ENCODE results near the gene TMEM11. TPM values are rescaled to one million over a fixed set of nuclear protein-coding genes. Genes with fewer than 3 reads are reported as not detected.
"Not testable (repeated sequence)": the region's sequence is repeated elsewhere in the genome, so short reads cannot be mapped to it uniquely, and the experiment has no call there.

Gene TMEM11
- polyA plus RNA-seq, 1 donor from 2014 or later = 44.2 TPM

DNA sequence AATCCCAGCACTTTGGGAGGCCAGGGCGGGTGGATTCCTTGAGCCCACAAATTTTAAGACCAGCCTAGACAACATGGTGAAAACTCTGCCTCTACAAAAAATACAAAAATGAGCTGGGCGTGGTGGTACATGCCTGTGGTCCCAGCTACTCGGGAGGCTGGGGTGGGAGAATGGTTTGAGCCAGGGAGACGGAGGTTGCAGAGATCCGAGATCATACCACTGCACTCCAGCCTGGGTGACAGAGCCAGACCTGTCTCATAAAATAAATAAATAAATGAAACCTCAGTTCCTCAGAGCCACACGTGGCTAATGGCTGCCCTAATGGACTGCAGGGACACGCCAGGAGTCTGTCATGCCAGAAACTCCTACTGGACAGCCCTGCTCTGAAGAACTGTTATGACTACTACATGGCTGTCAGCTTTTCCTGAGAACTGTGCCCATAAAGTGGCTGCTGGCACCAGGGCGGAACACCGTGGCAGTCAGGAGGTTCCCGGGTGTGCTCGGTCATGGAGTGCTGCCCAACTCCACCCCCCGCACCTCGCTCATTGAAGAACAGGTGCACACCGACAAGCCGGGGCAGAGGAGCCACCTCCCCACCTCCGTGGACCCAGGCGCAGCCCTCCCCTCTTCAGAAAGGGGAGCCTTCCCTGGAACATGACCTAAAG is 4.3 kb downstream of the TMEM11 start:
- Mint-ChIP-seq H3K27ac (peak overlapping the region in 1 of 3 donors; percentile 40), H3K4me1 (peaks cover 27 to 34% (median 28%) of the 10 kb centered on the region in 3 donors), H3K36me3 (peaks cover 3% of the 10 kb centered on the region), H3K9me3 (no peaks in the 10 kb centered on the region), H3K27me3 (no peaks in the 10 kb centered on the region), H3K4me3 (peak overlapping the region in 1 of 4 donors; percentile 63)

DNA sequence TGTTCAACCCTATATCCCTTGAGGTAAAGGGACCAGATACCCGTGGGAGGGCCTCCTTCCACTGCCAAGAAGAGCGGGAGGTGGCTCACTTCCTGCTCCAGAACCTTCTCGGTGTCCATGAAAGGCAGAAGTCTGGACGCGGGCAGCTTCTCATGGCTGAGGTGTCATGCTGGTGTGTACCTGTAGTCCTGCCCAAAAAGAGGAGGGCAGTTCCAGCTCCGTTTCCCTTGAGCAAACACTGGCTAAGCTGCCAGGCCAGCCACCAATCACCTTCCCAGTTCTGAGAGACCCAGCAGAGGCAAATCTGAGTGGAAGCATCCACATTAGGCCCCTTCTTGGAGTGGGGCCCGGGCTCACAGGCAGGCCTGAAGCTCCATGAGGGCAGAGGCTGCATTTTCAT is 5.6 kb downstream of the TMEM11 start:
- Mint-ChIP-seq H3K4me3 (peak overlapping the region in 1 of 4 donors; percentile 62), H3K27ac (no peak overlapping the region), H3K27me3 (no peaks in the 10 kb centered on the region), H3K4me1 (peaks cover 26 to 38% (median 31%) of the 10 kb centered on the region in 3 donors), H3K36me3 (peaks cover 3% of the 10 kb centered on the region), H3K9me3 (no peaks in the 10 kb centered on the region)

DNA sequence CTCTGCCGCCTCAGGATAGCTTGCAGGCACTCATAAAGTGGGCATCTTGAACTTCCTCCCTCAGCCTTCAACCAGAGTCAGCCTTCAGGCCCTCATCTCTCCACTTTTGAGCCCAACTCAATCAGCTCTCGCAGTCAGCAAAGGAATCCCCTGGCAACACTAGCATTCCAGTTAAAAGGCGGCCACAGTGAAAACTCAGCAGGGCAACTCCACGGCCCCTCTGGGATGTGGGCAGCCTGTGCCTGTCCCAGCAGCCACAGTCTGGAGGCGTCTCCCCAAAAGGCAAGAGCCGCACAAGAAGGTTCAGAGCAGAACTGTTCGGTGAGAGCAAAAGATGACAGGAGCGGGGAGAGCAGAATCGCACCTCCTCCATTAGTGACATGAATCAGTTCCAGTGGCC is 9.0 kb downstream of the TMEM11 start:
- Mint-ChIP-seq H3K9me3 (no peaks in the 10 kb centered on the region), H3K4me1 (peaks cover 16 to 28% (median 24%) of the 10 kb centered on the region in 3 donors), H3K4me3 (no peak overlapping the region), H3K27me3 (no peaks in the 10 kb centered on the region), H3K36me3 (peaks cover 5% of the 10 kb centered on the region), H3K27ac (no peak overlapping the region)

DNA sequence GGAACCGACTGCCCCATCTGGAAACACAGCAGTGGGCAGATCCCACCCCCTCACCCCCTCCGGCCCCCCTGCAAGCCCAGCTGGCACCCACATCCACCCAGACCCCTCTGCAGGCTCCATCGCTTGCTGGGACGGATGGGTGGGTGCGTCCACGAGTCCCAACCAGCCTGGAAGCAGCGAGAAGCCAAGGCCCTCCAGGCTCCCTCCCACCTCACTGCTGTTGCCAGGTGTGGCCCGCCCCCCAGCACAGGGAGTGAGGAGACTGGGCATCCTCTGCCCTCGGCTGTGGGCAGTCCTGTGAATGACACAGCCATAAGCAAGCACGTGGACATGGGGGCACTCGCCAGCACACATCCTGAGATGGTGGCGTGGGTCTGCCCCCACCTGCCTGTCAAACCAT is 11.4 kb downstream of the TMEM11 start:
- no peak overlapping the region for H3K4me3 Mint-ChIP-seq
- H3K4me1 Mint-ChIP-seq = peaks cover 19 to 30% (median 24%) of the 10 kb centered on the region in 3 donors
- no peak overlapping the region for H3K27ac Mint-ChIP-seq
- no peaks in the 10 kb centered on the region for H3K27me3 Mint-ChIP-seq
- peaks cover 5% of the 10 kb centered on the region for H3K36me3 Mint-ChIP-seq
- H3K9me3 Mint-ChIP-seq = no peaks in the 10 kb centered on the region

DNA sequence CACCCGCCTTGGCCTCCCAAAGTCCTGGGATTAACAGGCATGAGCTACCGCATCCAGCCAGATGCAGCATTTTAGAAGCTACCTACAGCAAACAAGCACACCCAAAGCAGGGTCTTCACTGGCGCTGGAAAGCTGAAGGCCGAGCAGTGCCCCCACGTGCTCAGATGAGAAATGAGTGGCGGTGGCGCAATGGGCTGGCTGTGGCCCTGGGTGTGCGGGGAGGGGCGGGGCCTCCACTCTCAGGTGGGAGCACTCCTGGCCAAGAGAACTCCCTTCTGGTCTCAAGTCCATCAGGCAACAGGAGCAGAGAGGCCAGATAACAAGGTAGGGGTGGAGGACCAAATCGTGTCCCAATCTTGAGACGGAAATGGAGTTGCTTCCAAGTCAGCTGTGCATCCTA is 12.1 kb downstream of the TMEM11 start:
- H3K4me1 Mint-ChIP-seq = peaks cover 19 to 30% (median 24%) of the 10 kb centered on the region in 3 donors
- H3K4me3 Mint-ChIP-seq = no peak overlapping the region
- H3K9me3 Mint-ChIP-seq = no peaks in the 10 kb centered on the region
- H3K36me3 Mint-ChIP-seq = peaks cover 4% of the 10 kb centered on the region
- peak overlapping the region in 1 of 3 donors; percentile 83 for H3K27ac Mint-ChIP-seq
- no peaks in the 10 kb centered on the region for H3K27me3 Mint-ChIP-seq

DNA sequence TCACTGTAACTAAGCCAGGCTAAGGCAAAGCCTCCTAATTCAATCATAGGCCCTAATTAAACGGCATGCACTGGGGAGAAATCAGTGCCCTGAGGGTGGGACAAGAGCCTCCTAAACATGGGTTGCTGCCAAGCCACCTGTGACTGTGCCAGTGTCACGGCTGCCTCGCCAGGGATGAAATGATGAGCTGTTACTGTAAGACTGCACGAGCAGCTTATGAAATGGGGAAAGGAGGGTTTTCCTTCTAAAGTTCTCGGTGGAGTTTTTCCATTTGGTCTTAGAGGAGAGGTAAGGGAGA is 12.7 kb downstream of the TMEM11 start:
- H3K36me3 Mint-ChIP-seq = peaks cover 5% of the 10 kb centered on the region
- H3K4me3 Mint-ChIP-seq = peak overlapping the region in 1 of 4 donors; percentile 75
- peaks cover 19 to 30% (median 24%) of the 10 kb centered on the region in 3 donors for H3K4me1 Mint-ChIP-seq
- H3K27ac Mint-ChIP-seq = peak overlapping the region in 1 of 3 donors; percentile 83
- H3K9me3 Mint-ChIP-seq = no peaks in the 10 kb centered on the region
- no peaks in the 10 kb centered on the region for H3K27me3 Mint-ChIP-seq

DNA sequence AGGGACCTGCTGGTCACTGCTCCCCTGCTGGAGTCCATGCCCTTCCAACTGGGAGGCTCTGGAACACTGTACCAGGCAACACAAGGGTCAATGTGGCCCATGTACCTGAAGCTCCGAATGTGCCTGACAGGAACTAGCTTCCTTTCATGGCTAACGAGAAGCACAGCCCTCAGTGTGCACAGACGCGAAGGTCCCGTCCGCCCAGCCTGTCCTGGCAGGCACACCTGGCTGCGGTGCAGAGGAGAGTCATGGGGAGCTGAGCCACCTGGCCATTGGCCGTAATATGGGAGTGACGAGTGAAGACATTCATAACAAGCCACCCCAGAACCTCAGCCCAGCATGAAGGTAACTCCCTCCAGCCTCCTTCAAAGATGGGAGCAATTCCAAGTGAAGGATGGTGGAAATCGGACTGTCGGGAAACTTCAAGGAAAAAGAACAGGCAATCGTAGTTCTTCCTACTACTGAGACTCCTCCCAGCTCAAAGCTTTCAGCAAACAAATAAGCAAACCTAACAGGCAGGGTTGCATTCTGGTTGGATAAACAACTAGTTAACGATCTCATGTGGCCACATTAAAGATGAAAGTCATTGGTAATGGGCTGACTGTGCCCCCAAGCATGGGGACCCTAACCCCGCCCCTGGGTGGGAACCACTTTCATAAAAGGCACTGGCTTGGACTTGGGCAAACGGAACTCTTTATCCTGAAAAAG is 13.2 kb downstream of the TMEM11 start:
- H3K36me3 Mint-ChIP-seq = peaks cover 5% of the 10 kb centered on the region
- peak overlapping the region in 1 of 4 donors; percentile 75 for H3K4me3 Mint-ChIP-seq
- peaks cover 17 to 29% (median 21%) of the 10 kb centered on the region in 3 donors for H3K4me1 Mint-ChIP-seq
- H3K27ac Mint-ChIP-seq = peak overlapping the region in 1 of 3 donors; percentile 69
- H3K9me3 Mint-ChIP-seq = no peaks in the 10 kb centered on the region
- H3K27me3 Mint-ChIP-seq = no peaks in the 10 kb centered on the region

DNA sequence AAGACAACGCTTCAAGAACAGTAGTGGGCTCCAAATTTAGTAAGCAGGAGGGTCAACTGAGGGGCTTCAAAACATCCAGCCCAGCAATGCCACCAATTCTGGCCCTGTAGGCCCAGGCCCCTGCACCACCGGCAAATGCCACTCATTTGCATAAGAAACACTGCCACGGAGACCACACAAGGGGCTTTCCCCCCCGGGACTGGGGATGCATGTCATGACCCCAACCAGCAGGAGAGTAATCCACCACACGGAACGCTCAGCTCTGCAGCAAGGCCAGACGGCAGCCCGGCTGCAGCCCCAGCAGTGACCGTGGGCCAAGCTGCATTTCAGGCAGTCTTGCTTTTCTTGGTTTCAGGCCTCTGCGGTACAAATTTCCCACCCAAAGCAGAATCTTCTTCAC is 14.1 kb downstream of the TMEM11 start:
- peak overlapping the region in 2 of 3 donors; percentile 59 to 69 for H3K27ac Mint-ChIP-seq
- no peaks in the 10 kb centered on the region for H3K9me3 Mint-ChIP-seq
- H3K4me1 Mint-ChIP-seq = peaks cover 17 to 24% (median 18%) of the 10 kb centered on the region in 3 donors
- H3K27me3 Mint-ChIP-seq = no peaks in the 10 kb centered on the region
- peak overlapping the region in 1 of 4 donors; percentile 37 for H3K4me3 Mint-ChIP-seq
- H3K36me3 Mint-ChIP-seq = peaks cover 3% of the 10 kb centered on the region

DNA sequence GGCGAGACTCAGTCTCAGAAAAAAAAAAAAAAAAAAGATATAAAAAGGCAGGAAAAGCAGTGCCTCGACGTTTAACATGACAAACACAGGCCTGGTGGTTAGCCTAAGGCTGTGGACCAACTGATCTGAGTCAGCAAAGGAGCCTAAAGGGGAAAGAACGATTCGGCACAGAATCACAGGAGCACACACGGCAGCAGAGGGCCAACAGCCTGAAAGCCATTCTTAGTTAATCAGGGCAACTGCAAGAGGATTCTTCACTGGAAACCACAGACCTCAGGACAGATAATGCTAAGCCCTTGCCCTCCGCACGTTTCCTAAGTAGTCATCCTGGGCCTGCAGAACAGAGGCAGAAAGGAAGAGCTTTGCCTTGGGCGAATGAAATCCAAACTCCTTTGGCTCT is 14.7 kb downstream of the TMEM11 start:
- no peaks in the 10 kb centered on the region for H3K9me3 Mint-ChIP-seq
- H3K4me3 Mint-ChIP-seq = peak overlapping the region in 1 of 4 donors; percentile 78
- H3K27me3 Mint-ChIP-seq = no peaks in the 10 kb centered on the region
- peak overlapping the region in 1 of 3 donors; percentile 59 for H3K27ac Mint-ChIP-seq
- peaks cover 5% of the 10 kb centered on the region for H3K36me3 Mint-ChIP-seq
- H3K4me1 Mint-ChIP-seq = peaks cover 12 to 19% (median 13%) of the 10 kb centered on the region in 3 donors

DNA sequence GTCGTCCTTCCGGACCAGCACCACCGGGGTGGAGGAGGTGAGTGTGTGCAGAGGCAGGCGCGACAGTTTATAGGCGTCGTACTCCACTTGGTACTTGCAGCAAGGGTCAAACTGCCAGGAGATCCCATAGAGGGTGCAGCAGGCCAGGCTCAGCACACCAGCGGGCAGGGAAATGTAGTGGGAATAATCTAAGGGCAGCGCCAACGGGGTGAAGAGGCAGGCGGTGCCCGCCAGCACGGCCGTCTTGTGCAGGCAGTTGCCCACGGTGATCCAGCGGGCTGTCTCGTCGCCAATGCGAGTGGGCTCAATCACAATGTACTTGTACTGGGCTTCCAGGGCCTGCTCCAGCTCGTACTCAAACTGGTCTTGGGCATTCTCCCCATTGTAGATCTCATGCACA is 15.6 kb downstream of the TMEM11 start:
- H3K4me3 Mint-ChIP-seq = peak overlapping the region in 1 of 4 donors; percentile 55
- H3K9me3 Mint-ChIP-seq = no peaks in the 10 kb centered on the region
- peak overlapping the region in 1 of 3 donors; percentile 16 for H3K27ac Mint-ChIP-seq
- H3K4me1 Mint-ChIP-seq = peaks cover 12 to 18% (median 16%) of the 10 kb centered on the region in 3 donors
- H3K27me3 Mint-ChIP-seq = no peaks in the 10 kb centered on the region
- H3K36me3 Mint-ChIP-seq = peaks cover 5% of the 10 kb centered on the region

DNA sequence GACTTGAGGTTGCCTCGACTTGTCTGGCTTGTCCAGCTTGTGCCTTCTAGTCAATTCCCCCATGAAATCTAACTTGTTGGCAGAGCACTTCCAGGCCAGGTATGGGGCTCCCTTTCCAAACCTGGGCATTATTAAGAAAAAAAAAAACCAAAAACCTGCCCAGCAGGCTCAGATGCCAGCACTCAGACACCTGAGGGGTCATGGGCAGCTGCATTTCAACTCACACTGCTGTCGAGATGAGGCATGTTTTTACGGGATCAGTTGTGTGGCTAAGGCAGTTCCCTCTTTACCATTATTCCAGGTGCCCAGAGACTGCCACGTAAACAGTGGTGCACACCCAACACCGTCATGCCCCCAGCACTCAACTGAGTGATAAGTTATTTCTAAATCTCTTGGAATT is 17.8 kb downstream of the TMEM11 start:
- Mint-ChIP-seq H3K4me3 (no peak overlapping the region), H3K4me1 (peaks cover 10 to 16% (median 15%) of the 10 kb centered on the region in 3 donors), H3K27me3 (no peaks in the 10 kb centered on the region), H3K9me3 (no peaks in the 10 kb centered on the region), H3K36me3 (peaks cover 8% of the 10 kb centered on the region), H3K27ac (no peak overlapping the region)

DNA sequence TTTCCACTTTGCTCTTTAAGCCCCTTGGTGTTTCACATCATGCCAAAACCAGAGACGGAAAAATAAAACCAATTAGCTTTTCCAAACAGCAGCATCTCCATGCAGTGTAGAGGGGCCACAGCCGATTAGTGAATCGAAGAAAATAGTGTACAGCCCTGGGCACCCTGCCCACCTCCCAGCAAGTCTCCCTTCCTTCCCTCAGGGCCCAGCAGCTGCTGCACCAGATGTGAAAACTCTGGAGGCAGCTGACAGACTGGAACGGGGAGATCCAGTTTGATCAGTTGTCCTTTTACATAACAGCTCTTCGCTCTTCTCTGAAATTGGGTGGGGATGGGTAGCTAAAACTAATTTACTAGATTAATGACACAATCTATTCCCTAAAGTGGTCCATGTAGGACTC is 19.3 kb downstream of the TMEM11 start:
- Mint-ChIP-seq H3K27ac (no peak overlapping the region), H3K4me1 (peaks cover 0 to 5% (median 2%) of the 10 kb centered on the region in 3 donors), H3K27me3 (no peaks in the 10 kb centered on the region), H3K36me3 (peaks cover 8% of the 10 kb centered on the region), H3K9me3 (no peaks in the 10 kb centered on the region), H3K4me3 (no peak overlapping the region)

DNA sequence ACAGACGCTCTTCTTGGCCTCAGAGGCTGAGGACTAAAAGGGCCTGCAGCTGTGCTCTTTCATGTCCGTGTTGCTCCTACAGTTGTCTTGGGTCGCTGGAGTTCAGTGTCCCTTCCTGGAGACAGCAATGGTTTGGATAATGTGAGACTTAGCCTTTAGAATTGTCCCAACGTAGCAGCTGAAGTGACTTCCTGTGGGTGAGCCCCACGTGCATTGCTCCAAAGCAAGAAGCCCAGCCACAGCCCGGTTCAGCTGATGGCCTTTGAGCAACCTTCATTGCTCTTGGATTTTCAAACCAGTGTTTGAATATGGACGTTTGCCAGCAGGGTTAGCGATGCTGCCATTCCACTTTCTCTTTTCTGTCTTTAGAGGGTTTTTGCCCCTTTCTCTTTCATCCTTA is 19.7 kb downstream of the TMEM11 start:
- no peak overlapping the region for H3K4me3 Mint-ChIP-seq
- no peak overlapping the region for H3K27ac Mint-ChIP-seq
- H3K9me3 Mint-ChIP-seq = no peaks in the 10 kb centered on the region
- H3K36me3 Mint-ChIP-seq = peaks cover 8% of the 10 kb centered on the region
- H3K27me3 Mint-ChIP-seq = no peaks in the 10 kb centered on the region
- peaks cover 0 to 4% (median 0%) of the 10 kb centered on the region in 3 donors for H3K4me1 Mint-ChIP-seq

DNA sequence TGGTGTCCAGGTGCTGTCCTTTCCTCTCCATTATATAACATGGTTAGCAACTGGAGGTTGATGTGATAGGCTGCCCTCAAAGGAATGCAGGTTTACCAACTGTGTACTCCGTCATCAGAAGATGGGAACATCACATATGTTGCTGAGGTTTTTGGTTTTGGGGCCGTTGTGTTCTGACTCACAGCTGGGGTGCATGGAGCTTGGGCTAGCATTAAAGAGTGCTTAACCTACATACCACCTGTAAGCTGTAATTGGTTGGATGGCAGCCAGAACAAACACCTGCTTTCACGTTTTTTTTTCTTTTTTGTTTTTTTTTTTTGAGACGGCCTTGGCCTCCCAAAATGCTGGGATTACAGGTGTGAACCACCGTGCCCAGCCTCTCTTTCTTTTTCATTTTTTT is 20.9 kb downstream of the TMEM11 start:
- Mint-ChIP-seq H3K36me3 (peaks cover 8% of the 10 kb centered on the region), H3K9me3 (no peaks in the 10 kb centered on the region), H3K27me3 (no peaks in the 10 kb centered on the region), H3K27ac (no peak overlapping the region), H3K4me1 (peaks cover 0 to 4% (median 0%) of the 10 kb centered on the region in 3 donors), H3K4me3 (no peak overlapping the region)

DNA sequence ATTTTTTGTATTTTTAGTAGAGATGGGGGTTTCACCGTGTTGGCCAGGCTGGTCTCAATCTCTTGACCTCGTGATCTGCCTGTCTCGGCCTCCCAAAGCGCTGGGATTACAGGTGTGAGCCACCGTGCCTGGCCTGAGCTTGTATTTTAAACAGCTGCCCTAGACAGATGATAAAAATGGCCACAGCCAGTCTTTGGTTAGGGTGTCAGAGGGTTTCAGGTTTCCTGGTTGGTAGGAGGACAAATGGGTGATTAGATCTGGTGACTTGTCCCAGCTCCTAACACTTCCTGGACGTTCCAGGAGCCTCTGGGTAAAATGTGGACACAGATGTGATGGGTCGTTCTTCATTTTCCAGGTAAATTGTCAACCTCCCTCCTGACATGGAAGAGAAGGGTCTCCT is 21.5 kb downstream of the TMEM11 start:
- H3K27ac Mint-ChIP-seq, H3K36me3 Mint-ChIP-seq, H3K9me3 Mint-ChIP-seq, H3K4me1 Mint-ChIP-seq, H3K4me3 Mint-ChIP-seq, H3K27me3 Mint-ChIP-seq: not testable (repeated sequence)

DNA sequence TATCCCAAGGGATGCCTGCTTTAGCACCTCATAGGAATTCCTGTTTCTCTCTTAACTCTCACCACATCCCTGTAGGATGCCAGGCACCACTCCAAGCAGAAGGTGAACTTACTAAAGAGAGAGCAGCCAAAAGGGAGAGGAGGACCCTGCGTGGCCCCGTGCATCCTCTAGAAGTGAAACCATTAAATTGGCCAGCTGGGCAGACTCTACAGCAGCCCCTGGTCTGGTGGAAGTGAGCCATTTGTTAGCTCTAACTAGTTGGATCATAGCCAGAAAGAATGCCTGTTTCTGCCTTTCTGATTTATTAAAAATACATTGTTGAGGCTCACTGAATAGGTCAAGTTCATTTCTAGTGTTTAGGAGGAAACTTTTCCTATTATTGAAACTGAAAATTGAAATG is 22.3 kb downstream of the TMEM11 start:
- Mint-ChIP-seq H3K27ac (peak overlapping the region in 1 of 3 donors; percentile 7), H3K4me1 (peaks cover 0 to 4% (median 0%) of the 10 kb centered on the region in 3 donors), H3K27me3 (no peaks in the 10 kb centered on the region), H3K4me3 (no peak overlapping the region), H3K36me3 (peaks cover 8% of the 10 kb centered on the region), H3K9me3 (no peaks in the 10 kb centered on the region)
